HG02884 (cell line): ENCODE results near the gene FBLN7.

Experiments
- ATAC-seq: cut with Tn5 transposase; IDR thresholded peaks from one replicate; pipeline ENCODE4 v1.9.1; 2021; ENCODE audit warnings: mild to moderate bottlenecking, moderate library complexity; ENCODE audit not compliant: unreplicated experiment

The FBLN7 gene

GRCh38 chr2:112140205-112140802, 2.1 kb downstream of the FBLN7 start:
- no peak for ATAC-seq

DNA sequence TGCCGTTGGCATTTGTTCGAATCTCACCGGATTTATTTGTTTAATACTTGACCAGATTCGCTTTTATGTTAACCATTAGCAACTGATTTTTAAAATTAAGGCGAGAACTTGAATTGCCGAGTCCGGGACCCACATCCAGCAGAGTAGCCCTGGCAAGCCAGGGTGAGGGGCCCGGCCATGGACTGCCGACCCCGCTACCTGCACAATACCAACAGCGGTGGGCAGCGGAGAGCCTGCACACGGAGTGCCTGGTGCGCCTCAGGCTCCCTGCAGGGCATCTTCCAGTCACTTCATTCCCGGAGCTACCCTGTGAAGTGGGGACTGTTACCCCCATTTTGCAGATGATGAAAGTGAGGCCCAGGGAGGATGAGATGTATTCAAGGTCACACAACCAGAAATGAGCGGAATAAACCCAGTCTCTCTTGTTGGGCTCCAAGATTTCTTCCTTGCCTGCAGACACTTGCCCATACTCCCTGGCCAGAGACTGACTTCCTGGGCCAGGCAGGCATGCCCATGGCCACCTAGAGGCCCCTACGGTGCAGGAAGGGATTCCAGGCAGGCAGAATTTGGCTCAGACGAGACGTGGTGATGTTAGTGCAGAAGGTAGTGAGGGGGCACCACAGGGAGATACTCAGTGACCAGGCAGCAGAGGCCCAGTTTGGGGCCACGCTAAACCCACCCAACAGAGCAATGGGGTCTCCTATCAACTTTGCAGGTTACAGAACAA, 2.9 kb downstream of the FBLN7 start:
- ATAC-seq: no peak

DNA sequence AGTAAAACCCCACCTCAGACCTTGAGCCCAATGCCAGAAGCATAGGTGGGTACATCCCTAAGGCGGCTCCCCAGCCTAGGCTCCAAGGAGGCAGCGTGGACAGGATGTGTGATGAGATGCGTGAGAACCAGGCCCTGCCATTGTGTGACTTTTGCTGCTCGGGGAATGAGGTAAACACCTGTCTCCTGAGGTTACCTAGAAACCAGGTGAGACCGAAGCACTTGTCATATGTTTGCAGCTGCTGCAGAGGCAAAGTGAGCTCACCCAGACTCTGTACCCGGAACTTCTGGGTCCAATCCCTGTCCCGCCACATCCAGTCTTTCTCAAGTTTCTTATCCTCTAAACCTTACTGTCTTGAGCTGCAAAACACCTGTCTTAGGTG, 3.4 kb downstream of the FBLN7 start:
- ATAC-seq: no peak

DNA sequence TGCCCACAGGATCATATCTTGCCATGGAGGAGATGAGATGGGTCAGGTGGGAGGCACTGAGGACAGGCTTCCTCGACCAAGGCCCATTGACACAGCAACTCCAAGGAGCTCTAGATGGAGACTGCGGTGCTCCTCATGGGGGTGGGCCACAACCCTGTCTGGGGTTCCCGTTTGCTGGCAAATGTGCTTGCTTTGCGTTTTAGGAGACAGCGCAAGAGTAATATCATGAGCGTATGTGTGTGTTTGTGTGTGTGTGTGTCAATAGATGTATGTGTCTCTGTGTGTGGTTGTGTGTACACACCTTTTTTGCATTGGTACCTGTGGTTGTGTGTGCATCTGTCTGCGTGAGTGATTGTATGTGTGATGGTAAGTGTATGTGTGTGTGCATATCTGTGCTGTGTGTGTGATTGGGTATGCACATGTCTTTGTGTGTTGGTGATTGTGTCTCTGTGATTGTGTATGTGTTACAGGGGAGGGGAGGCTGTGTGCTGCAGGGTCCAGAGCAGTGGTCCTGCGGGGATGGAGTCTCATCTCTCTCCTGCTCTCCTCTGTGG, 4.4 kb downstream of the FBLN7 start:
- no peak for ATAC-seq

DNA sequence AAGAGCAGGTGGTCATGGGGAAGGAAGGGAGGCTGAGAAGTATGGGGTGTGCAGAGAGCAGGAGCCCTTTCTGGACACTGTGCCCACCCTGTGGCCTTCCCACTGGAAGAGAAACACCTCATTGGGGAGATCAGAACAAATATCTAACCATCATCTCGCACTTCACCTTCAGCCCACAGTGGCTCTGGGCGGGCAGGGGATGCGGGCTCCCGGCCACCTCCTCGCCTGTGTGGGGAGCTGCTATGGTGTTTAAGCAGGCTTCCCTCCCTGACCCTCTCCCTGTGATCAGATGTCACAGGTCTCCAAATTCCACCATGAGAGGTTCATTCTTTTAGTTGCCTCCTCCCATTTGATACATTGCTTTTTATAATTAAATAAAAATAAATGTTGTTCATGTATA, 5.0 kb downstream of the FBLN7 start:
- no peak for ATAC-seq

- no peak for ATAC-seq
These were observed 6.8 kb downstream of the FBLN7 start for GRCh38 chr2:112144966-112145365.

- ATAC-seq: no peak
These were observed 9.4 kb downstream of the FBLN7 start for GRCh38 chr2:112147382-112148168.

DNA sequence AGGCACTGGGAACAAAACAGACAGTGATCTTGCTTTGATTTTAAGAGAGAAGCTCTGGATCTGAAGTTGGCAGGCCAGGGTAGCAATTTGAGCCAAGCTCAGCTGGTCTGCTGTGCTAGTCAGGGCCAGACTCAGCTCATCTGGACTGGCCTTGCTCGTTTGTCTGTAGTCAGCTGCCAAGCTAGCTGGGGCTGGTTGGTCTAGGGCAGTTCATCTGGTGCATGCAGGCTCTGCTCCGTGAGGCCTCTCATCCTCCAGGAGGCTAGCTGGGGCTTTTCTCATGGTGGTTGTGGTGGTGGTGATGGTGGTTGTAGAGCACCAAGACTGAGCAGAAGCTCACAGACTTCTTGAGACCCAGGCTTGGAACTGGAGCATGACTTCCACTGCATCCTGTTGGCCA, 10.3 kb downstream of the FBLN7 start:
- ATAC-seq: no peak

GRCh38 chr2:112149194-112149593, 11.0 kb downstream of the FBLN7 start:
- ATAC-seq: no peak

- ATAC-seq: no peak
These were observed 11.8 kb downstream of the FBLN7 start for GRCh38 chr2:112149866-112150435.

DNA sequence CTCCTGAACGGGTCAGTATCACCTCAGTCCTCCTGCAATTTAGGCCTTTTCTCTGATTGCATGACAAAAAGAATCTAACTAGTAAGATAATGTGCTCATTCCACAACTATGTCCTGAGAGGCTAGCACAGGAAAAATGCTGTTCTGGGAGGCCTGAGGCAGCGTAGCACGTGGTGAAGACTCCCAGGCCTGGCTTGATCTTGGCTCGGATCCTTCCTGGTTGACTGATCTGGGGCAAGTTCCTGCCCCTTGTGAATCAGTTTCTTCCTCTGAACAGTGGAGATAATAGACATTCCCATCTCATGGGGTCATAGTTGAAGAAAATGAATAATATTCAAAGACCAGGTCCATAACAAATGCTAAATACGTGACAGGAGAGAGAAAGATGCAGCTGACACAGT, 12.3 kb downstream of the FBLN7 start:
- no peak for ATAC-seq

- ATAC-seq: no peak
These were observed 12.7 kb downstream of the FBLN7 start for GRCh38 chr2:112150851-112151250.

GRCh38 chr2:112151271-112151670, 13.1 kb downstream of the FBLN7 start:
- ATAC-seq: no peak

GRCh38 chr2:112151701-112152440, 13.7 kb downstream of the FBLN7 start:
- ATAC-seq: no peak

- no peak for ATAC-seq
These were observed 14.4 kb downstream of the FBLN7 start for GRCh38 chr2:112152476-112153178.

DNA sequence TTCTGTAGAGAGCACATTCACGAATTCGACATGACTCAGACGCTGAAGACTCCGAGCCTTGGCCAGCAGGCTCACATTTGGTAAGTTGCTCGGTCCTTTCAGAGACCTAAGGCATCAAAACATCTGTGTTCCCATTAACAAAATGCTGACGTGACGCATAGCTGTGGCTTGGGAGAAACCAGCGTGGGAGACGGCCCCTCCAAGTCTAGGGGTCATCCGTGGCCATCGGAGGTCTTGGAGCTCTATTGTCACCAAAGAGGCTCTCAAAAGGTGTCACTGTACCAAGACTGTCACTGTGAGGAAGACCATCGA, 14.9 kb downstream of the FBLN7 start:
- ATAC-seq: no peak

GRCh38 chr2:112153501-112153900, 15.3 kb downstream of the FBLN7 start:
- ATAC-seq: no peak

GRCh38 chr2:112154246-112155117, 16.3 kb downstream of the FBLN7 start:
- ATAC-seq: no peak
